Umbilical cord (tissue), 2 donors: ENCODE data around the gene MRPS34. TPM values are rescaled to one million over a fixed set of nuclear protein-coding genes. Genes with fewer than 3 reads are reported as not detected.

Source experiments
- DNase-seq: peaks from one replicate; pipeline ENCODE4 v3.0.0-alpha.2; 2015; ENCODE audit warnings: low spot score
- total RNA-seq: library from RNA; depleted of rRNA; stranded (reverse); fragments of >200 nt; gene quantifications from one replicate; pipeline ENCODE4 v1.2.3, GENCODE V29; 2014; ENCODE audit warnings: low replicate concordance; ENCODE audit not compliant: insufficient read depth

MRPS34 gene
- total RNA-seq, 1 donor from 2014 or later = 26.5 TPM

DNA sequence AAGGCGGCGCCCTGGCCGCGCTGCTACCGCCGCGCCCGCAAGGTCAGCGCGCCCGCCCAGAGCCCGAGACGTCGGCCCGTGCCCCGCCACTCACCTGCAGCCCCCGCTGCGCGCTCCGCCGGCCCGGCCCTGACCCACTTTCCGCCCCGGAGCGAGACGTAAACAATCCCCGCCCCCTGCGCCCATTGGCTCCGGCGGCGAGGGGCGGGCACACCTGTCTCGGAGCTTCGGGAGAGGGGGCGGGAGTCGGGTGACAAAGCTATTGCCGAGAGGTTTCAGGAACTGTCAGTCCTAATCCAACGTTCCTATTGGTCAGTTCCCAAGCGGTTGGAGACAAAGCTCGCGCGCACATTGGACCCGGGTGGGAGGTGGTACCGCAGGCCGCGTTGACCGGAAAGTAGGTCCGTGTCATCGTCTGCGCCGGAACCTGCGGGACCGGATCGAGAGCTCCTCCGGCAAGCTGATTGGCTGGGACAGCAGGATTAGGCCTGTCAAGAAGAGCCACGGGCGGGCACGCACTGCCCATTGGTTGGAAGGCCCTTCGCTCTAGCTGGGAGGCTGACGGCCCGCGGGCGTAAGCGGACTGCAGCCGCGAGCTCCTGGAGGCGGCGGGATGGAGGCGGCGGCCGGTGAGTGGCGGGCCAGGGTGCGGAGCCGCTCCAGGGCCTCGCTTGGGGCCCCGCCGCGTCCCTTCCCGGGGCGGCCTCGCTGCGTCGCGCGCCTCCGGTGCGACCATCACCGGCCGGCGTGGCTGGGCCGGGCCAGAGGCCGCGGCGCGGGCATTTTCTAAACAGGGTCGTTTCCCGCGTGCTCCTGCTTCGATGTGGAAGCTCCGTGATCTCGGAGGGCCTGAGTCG is 9.7 kb upstream of the MRPS34 start, which contains the start of the genes NUBP2 and SPSB3:
TSS of gene NUBP2 (plus strand) at position 553 of the 857 bp plus-strand sequence. CDS start at position 614, 61 bp downstream.
TSS of gene SPSB3 (minus strand) at position 164 of the 857 bp plus-strand sequence. CDS start 1,088 bp downstream, outside the sequence.
- DNase-seq = peak; percentile 100

DNA sequence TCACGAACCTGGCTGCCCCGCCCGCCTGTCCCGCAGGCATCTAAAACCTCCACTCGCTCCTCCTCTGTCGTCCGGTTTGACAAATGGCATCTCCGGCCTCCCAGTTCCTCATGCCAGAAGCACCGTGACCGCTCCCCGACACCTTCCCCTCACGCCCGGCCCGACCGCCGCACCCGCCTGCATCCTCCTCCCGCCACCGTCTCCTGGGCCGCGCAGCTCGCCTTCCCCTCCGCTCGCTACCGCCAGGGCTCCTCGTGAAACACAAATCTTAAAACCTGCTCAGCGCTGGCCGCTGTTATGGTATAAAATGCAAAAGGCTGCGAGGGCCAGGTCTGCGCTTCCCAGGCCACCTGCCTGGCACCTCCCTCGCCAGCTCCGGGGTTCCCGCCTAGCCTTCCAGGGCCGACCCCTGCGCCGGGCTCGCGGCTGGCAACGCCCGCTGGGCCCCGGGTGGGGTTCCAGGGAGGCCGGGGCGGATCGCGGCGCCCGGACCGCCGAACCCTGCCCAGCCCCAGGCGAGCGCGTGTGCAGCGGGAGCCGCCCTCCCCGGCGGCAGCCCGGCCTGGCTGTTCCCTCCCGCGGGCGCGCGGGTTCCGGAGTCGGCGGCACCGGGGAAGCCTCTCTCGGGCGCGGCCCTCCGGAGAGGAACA is 8.9 kb upstream of the MRPS34 start:
- DNase-seq = no peak

DNA sequence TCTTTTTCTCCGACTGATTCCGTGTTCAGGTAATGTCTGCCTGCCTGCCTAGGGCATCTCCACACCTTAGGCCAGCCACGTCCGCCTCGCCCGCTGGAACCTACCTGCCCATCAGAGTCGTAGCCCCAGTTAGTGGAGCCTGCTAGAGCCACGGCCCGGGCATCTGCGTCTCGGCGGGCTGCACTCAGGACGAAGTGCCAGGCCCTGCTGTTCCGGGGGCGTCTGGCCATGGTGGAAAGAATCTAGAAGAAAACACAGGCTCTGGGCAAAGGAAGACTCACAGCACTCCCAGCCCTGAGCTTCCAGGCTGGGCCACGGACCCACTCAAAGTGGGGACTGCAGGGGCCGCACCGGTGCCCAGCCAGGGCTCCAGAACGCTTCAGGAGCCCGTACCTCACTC is 8.3 kb upstream of the MRPS34 start:
- no peak for DNase-seq

DNA sequence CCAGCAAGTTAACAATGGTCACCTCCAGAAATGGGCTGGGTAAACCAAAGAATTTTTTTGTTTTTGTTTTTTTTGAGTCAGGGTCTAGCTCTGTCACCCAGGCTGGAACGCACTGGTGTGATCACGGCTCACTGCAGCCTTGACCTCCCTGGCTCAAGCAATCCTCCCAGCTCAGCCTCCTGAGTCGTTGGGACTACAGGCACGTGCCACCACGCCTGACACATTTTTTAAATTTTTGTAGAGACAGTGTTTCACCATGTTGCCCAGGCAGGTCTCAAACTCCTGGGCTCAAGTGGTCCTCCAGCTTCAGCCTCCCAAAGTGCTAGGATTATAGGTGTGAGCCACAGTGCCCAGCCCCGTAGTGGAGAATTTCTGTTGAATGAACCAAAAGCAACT is 7.7 kb upstream of the MRPS34 start:
- DNase-seq = no peak

DNA sequence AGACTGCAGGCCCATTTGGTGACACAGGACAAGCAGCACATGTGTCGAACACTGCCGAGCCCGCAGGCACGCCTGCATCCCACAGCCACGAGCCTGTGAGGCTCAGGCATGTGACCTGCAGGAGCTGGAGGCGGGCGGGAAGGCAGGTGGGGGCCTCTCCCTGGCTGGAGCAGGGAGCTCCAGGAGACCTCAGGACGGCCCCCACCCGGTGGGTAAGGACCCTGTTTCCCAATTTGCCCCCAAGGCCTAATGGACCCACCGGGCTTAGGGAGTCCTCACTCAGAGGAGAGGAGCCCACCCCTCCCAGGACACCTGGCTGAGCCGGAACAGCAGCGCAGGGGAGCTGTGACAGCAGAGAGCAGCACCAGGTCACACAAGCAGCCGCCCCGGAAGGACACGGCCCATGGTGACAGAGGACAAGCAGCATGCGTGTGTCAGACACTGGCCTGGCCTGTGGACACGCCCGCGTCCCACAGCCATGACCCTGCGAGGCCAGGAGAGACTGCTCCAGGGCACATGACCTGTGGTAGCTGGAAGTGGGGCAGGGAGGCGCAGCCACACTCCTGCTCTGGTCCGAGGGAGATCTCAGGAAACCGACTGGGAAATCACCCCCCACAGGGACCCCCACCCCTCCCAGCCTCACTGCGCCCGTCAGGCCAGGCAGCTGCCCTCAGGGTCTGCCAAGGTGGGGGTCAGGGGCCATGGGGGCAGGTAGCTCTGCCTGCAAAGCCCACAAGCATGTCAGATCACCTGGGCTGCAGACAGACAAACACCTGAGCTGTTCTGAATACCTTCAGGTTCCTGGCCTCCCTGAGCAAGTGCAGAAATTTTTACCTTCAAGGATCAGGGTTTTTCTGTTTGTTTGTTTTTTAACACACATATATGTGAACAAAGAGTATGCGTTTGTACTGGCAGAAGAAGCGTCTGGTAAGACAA is 7.1 kb upstream of the MRPS34 start:
- no peak for DNase-seq

DNA sequence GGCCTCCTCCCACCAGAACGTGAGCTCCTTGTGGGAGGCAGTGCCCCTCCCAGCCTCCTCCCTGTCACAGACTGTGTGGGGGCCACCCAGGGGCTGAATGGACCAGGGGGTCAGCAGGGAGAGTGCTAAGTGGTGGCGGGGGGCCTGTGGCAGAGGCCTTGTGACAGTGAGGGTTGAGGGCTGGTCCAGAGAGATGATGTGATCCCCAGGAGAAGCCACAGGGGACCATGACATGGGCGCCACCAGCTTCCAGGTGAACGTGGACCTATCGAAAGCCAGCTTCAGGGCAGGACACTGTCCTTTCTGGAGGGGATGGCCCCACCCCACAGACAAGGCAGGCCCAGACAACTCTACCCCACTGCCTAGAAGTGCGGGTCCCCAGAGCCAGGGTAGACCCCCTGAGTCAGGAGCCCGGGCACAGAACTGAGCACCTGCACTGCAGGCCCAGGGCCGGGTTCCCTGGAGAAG is 6.3 kb upstream of the MRPS34 start:
- no peak for DNase-seq

DNA sequence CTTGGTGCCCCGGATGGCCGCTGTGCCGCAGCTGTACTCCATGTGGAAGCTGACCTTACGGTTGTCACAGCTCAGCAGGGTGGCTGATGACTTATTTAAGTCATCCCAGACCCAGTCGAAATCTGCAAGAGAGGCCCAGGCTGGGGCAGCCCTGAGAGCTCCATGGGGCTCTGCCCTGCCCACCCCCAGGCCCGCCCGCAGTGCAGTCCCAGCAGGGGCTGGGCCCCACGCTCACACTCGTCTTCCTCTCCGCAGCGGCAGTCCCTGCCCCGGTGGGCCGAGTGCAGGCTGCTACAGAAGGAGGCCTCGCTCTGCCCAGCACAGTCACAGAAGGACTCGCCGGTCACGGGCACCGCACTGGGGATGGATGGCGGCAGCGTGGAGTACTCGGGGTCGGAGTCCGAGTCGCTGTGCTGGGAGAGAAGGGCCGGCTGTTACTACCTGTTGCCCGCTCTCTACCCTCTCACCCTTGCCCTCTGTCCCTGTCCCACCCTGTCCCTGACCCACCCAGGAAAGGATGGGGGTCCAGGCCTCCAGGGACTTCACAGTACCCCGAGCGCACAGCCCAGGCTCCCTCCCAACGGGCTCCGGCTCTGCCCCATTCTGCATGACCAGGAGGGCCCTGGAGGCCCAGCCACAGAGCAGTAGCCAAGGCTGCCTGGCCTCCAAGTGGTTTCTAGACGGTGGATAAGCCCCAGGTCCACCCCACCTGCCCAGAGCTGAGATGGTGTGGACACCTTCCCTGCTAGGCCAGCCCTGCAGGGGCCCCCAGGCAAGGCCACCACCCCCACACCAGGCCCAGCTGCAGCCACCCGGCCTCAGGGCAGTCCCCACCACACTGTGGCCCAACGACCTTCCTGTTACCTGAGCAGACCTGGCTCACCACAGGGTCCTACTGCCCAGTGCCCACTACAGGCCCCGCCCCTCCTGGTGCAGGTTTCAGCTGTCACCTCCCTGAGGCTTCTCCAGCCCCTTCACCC is 5.6 kb upstream of the MRPS34 start:
- no peak for DNase-seq

DNA sequence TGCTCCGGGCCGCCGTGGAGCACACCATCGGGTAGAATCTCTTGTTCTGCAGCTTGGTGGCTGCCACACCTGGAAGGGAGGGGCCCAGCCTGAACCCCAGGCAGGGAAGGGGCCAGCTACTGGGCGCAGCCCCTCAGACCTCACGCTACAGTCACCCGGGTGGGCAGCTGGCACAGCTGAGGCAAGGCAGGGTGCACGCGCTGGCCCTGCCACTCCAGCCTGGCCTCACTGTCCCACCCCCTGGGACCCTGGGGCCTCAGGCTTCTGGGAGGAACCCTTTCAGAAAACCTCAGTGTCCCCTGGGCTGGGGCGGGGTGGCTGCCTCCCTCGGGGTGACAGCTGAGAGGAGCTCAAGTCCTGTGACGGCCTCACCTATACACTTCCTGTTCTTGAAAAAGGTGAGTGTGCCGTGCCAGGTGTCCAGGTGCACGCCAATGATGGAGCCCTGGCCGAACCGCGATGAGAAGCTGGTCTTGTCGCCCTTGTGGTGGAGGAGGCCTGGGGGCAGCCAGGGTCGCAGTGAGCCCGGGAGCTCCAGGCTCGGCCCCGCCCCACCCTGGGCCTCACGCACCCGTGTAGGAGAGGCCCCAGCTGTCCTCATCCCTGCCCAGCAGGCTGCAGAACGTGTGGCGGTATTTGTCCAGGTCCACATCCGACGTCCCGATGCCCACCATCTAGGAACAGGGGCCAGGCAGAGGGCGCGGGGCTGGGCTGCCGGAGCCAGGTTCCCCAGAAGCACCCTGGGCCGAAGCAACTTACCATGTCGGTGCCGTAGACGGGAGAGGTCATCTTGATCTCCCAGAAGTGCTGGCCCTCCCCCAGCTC is 4.7 kb upstream of the MRPS34 start:
- no peak for DNase-seq

DNA sequence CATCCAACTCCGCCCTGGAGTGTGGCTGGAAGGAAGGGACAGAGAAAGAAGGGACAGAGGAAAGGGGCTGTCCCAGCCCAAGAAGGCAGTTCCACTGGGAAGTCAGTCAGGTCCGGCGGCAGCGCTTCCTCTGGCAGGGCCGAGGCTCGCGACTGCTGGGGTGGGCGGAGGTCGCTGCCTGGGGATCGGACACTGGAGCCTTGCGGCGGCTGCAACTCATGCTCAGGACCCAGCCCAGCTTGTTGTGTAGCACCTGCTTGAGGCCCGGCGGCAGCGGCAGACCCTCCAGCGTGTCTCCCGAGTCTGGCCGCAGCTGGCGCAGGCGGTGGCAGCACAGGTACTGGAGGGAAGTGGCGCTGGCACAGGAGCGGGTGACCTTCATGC is 4.0 kb upstream of the MRPS34 start:
- DNase-seq = no peak

DNA sequence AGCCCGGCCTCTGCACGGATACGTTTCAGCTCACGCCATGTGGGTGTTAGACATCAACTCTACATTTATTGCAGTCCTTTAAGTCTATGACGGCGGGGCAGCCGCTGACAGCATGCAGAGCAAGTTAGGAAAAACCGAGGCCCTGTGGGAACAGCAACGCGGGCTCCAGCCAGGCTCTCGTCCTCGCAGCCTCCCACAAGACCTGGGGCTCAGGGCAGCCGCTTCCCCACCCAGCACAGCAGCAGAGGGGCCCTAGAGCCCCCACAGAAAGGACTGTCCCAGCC is 3.7 kb upstream of the MRPS34 start:
- DNase-seq = no peak

DNA sequence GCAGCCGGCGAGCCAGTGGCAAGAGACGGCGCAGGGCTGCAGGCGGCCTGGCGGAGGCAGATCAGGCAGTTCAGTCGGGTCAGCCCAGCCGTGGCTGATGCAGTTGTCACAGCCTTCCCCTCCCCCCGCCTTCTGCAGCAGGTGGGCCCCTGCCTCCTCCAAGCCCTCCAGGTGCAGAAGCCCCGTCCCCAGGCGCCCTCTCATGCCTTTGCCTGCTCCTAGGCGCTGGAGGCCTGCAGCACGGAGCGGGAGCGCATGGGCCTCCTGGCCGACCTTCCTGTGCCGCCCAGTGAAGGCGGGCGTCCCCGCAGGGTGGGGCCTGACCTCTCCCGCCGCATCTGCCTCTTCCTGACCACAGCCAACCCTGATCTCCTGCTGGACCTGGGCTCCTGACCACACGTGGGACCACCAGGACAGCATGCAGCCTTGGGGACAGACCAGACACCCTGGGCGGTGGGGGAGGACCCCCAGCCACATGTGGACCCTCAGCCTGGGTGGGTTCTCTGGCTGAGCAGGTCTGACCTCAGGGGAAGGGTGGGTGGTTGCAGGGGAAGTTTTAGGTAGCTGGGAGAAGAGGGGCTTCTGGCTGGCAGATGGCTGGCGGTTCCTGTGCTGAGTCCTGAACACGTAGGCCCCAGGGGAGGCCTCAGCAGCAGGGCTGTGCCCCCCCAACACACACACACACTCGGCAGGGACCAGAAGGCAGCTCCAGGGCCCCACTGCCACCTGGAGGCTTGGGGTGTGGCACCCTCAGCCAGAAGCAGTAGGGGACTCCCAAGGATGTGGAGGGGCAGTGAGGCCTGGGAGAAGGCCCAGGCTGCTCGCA is 3.1 kb upstream of the MRPS34 start:
- DNase-seq = no peak

DNA sequence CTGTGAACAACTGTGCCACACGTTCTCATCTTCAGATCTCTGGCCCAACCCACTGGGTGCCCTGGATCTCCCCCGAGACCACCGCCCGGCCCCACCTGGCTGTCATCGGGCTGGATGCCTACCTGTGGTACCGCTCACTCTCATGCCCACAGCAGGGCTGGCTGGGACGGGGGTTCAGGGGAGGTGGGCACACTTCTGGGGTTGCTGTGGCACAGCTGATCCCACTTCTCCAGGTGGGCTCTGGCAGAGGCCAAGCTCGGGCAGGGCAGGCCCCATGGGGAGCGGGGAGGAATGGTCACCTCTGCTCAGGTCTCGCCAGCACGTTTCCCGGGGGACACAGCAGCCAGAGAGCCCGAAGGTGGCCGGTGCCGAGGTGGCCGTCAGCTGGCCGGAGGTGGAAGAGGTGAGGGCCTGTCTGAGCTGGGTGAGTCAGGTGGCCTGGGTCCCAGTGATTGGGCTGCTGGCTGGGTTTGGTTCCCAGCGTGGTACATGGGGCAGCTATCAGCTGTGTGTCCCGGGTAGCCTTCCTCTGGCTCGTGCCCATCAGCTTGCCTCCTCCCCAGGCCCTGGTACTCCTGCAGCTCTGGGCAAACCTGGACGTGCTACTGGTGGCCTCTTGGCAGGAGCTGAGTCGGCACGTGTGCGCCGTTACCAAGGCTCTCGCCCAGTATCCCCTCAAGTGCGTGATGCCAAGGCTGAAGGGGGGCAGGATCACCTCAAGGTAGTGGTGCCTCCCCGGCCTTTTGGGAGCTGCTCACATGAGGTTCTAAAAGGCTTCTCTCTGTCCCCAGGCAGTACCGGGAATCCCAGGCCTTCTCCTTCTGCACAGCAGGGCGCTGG is 2.3 kb upstream of the MRPS34 start:
- no peak for DNase-seq

DNA sequence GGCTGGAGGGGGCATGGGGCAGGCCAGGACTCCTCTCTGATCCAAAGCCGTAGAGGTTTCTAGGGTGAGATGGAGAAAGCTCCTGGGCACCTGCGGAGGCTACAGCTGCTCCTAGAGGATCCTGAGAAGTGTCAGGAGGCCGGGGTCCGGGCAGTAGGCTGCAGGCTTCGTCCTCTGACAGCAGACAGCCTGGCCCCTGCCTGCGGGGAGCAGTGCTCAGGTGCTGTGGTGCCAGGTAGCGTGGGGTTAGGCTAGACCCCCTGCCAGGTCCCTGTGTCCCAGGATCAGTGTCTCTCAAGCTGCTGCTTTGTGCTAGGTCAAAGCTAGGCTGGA is 1.5 kb upstream of the MRPS34 start:
- no peak for DNase-seq

DNA sequence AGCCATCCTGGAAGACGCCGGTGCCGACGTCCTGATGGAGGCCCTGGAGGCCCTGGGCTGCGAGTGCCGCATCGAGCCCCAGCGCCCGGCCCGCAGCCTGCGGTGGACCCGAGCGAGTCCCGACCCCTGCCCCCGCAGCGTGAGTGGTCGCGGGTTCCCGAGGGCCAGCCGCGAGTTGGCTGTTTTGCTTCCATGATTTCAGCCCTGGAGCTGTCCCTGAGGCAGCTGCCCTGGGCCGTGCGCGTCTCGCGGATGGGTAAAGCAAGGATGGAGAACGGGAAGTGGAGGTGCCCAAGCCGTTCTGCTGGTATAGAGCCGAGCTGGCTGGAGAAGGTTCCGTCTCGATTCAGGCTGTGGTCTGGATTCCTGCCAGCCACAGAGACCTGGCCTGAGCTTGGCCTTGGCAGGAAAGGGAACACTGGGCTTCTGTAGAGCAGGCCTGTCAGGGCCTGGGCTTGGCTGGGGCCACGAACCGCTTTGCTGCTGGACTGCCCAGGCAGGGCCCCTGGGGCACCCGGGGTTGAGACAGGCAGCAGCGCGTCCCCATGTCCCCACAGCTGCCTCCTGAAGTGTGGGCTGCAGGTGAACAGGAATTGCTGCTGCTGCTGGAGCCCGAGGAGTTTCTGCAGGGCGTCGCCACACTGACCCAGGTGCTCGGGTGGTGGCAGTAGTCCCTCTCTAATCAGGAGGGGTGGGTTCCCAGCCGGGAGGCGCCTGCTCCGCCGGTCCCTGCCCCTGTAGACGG is 941 bp upstream of the MRPS34 start:
- DNase-seq = no peak

DNA sequence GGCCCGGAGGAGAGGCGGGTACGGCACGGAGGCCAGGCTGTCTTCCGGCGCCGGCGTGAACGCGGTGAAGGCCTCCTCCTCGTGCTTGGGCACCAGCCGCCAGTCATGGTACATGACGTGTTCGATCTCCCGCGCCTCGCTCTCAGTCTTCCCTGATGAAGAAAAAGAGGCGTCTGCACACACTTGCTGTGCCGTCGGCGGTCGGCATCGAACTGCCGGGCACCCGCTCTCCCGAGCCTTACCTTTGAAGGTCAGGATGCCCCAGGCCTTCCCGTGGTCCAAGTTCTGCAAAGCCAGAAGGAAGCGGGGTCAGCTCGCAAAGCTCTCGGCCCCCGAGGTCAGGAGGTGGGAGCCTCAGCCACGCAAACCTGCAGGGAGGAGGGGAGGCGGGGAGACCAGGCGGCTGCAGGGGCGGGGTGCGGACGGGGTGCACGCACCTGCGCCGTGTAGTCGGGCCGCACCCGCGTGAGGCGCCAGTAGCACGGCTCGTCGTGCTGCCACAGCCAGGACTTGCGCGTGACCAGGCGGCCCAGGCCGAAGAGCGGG is 499 bp downstream of the MRPS34 start, which contains the start of gene EME2:
TSS of gene EME2 (plus strand) at position 449 of the 546 bp plus-strand sequence. CDS start 418 bp downstream, outside the sequence.
- DNase-seq = no peak

DNA sequence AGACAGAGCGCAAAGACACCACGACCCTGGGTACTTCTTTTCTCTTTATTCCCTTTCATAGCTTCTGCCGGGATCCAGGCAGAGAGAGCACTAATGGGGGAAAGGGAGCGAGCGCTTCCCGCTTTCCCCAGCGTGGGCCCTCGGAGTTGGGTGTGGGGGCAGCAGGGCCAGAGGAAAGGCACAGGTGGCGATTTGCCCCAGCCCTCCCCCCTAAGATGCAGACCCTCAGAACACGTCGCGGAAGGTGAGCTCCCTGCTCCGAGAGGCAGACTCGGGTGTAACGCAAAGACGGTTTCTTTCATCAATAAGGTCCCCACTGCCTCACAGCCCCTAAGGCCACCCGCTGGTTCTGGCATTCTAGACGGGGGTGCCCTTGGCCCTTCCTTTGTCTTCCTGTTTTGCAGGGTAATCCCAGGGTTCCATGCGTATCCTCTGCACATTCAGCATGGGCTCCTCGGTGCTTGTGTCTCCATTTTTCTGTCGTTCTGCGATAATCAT is 1.0 kb downstream of the MRPS34 start:
- DNase-seq = no peak
